GM19455 (cell line): Measurements from ENCODE around the gene RSAD2.
"Not testable (repeated sequence)": the region's sequence is repeated elsewhere in the genome, so short reads cannot be mapped to it uniquely, and the experiment has no call there.

Source experiments
- ATAC-seq: cut with Tn5 transposase; IDR thresholded peaks from one replicate; pipeline ENCODE4 v1.9.1; 2021; ENCODE audit not compliant: unreplicated experiment

The RSAD2 gene

GRCh38 chr2:6877402-6878304 lies at the start of gene RSAD2:
Gene RSAD2, plus strand, starts transcription at chr2:6877777. Its CDS starts 24 bp downstream, at chr2:6877801.
- peak; percentile 88 for ATAC-seq

GRCh38 chr2:6828299-6828584 lies 49.3 kb upstream of the RSAD2 start:
- ATAC-seq: no peak

- no peak for ATAC-seq
Observed at GRCh38 chr2:6831229-6831628, 46.3 kb upstream of the RSAD2 start.

- ATAC-seq: no peak
Observed at GRCh38 chr2:6832596-6833299, 44.8 kb upstream of the RSAD2 start.

- no peak for ATAC-seq
Observed at GRCh38 chr2:6833300-6833604, 44.3 kb upstream of the RSAD2 start.

- no peak for ATAC-seq
Observed at GRCh38 chr2:6834163-6834562, 43.4 kb upstream of the RSAD2 start.

- ATAC-seq: no peak
Observed at GRCh38 chr2:6835467-6835866, 42.1 kb upstream of the RSAD2 start.

GRCh38 chr2:6838673-6839319 lies 38.8 kb upstream of the RSAD2 start:
- ATAC-seq: no peak

GRCh38 chr2:6841537-6842287 lies 35.9 kb upstream of the RSAD2 start:
- no peak for ATAC-seq

- ATAC-seq: no peak
Observed at GRCh38 chr2:6845312-6845711, 32.3 kb upstream of the RSAD2 start.

GRCh38 chr2:6845903-6846302 lies 31.7 kb upstream of the RSAD2 start:
- ATAC-seq: no peak

GRCh38 chr2:6846540-6846939 lies 31.0 kb upstream of the RSAD2 start:
- no peak for ATAC-seq

- no peak for ATAC-seq
Observed at GRCh38 chr2:6846967-6847681, 30.5 kb upstream of the RSAD2 start.

GRCh38 chr2:6852195-6852594 lies 25.4 kb upstream of the RSAD2 start:
- no peak for ATAC-seq

- ATAC-seq: no peak
Observed at GRCh38 chr2:6854416-6854815, 23.2 kb upstream of the RSAD2 start.

GRCh38 chr2:6855860-6856547 lies 21.6 kb upstream of the RSAD2 start:
- no peak for ATAC-seq

GRCh38 chr2:6856548-6856920 lies 21.0 kb upstream of the RSAD2 start:
- no peak for ATAC-seq

- not testable (repeated sequence) for ATAC-seq
Observed at GRCh38 chr2:6858466-6859027, 19.0 kb upstream of the RSAD2 start.

GRCh38 chr2:6860296-6860695 lies 17.3 kb upstream of the RSAD2 start:
- ATAC-seq: no peak

- no peak for ATAC-seq
Observed at GRCh38 chr2:6863792-6864191, 13.8 kb upstream of the RSAD2 start.
